ENCODE results near the gene CBFA2T2.
"Not testable (repeated sequence)": the region's sequence is repeated elsewhere in the genome, so short reads cannot be mapped to it uniquely, and the experiment has no call there.

The CBFA2T2 gene

GRCh38 chr20:33508015-33508414, 18.1 kb downstream of the CBFA2T2 start:
- not testable (repeated sequence) for DNase-seq

- DNase-seq, result not testable (repeated sequence)
These were observed 19.2 kb downstream of the CBFA2T2 start for GRCh38 chr20:33509057-33509456.

- not testable (repeated sequence) for DNase-seq
These were observed 22.0 kb downstream of the CBFA2T2 start for GRCh38 chr20:33511876-33512275.

GRCh38 chr20:33515569-33516216, 25.8 kb downstream of the CBFA2T2 start:
- DNase-seq, result no peak

GRCh38 chr20:33516882-33517281, 27.0 kb downstream of the CBFA2T2 start:
- no peak for DNase-seq

GRCh38 chr20:33518071-33518470, 28.2 kb downstream of the CBFA2T2 start:
- no peak for DNase-seq

GRCh38 chr20:33521461-33521860, 31.6 kb downstream of the CBFA2T2 start:
- DNase-seq, result peak; percentile 77

GRCh38 chr20:33522256-33522820, 32.4 kb downstream of the CBFA2T2 start:
- no peak for DNase-seq

GRCh38 chr20:33524261-33524660, 34.4 kb downstream of the CBFA2T2 start:
- DNase-seq, result no peak

- DNase-seq, result no peak
These were observed 36.9 kb downstream of the CBFA2T2 start for GRCh38 chr20:33526769-33527168.

- no peak for DNase-seq
These were observed 41.4 kb downstream of the CBFA2T2 start for GRCh38 chr20:33531047-33531877.

GRCh38 chr20:33531885-33532284, 42.0 kb downstream of the CBFA2T2 start:
- no peak for DNase-seq

GRCh38 chr20:33532753-33533459, 43.0 kb downstream of the CBFA2T2 start:
- no peak for DNase-seq

GRCh38 chr20:33535717-33536116, 45.8 kb downstream of the CBFA2T2 start:
- DNase-seq, result not testable (repeated sequence)

- no peak for DNase-seq
These were observed 47.7 kb downstream of the CBFA2T2 start for GRCh38 chr20:33537608-33538007.

- DNase-seq, result no peak
These were observed 49.2 kb downstream of the CBFA2T2 start for GRCh38 chr20:33539129-33539528.

GRCh38 chr20:33540427-33540826, 50.5 kb downstream of the CBFA2T2 start:
- DNase-seq, result no peak

GRCh38 chr20:33541074-33541473, 51.2 kb downstream of the CBFA2T2 start:
- no peak for DNase-seq

- DNase-seq, result no peak
These were observed 51.9 kb downstream of the CBFA2T2 start for GRCh38 chr20:33541797-33542196.

GRCh38 chr20:33545763-33546162, 55.9 kb downstream of the CBFA2T2 start:
- DNase-seq, result no peak

GRCh38 chr20:33549229-33549999, 59.5 kb downstream of the CBFA2T2 start:
- no peak for DNase-seq

GRCh38 chr20:33551778-33552177, 61.9 kb downstream of the CBFA2T2 start:
- DNase-seq, result no peak

GRCh38 chr20:33552519-33552918, 62.6 kb downstream of the CBFA2T2 start:
- DNase-seq, result no peak
